HepG2 (cell line): ENCODE data around the gene FITM1. TPM values are rescaled to one million over a fixed set of nuclear protein-coding genes. Genes with fewer than 3 reads are reported as not detected.

Experiments used
- AKNA ChIP-seq: sonication (generic); formaldehyde crosslinking; IDR thresholded peaks from 2 replicates; pipeline ENCODE4 v1.4.0; 2020; ENCODE audit warnings: missing genetic modification reagents, borderline replicate concordance
- ARNT2 ChIP-seq: sonication (generic); formaldehyde crosslinking; IDR thresholded peaks from 2 replicates; pipeline ENCODE4 v1.8.0; 2022; ENCODE audit warnings: mild to moderate bottlenecking, low read depth, missing genetic modification reagents, moderate library complexity
- GMEB2 ChIP-seq: IDR thresholded peaks from 2 replicates; pipeline ENCODE4 v1.6.1; 2016; ENCODE audit warnings: missing biosample characterization, missing genetic modification reagents, low read depth
- LCORL ChIP-seq, 2 experiments: fragments of 450-650 bp in 1 of 2; sonication (generic) in 1 of 2; formaldehyde crosslinking in 1 of 2; IDR thresholded peaks; 2 replicates each; pipeline versions ENCODE4 v1.5.0 to v1.6.1; 2017 to 2020; ENCODE audit warnings: antibody characterized with exemption in 1 of 2, missing genetic modification reagents in 1 of 2
- MZF1 ChIP-seq: sonication (generic); formaldehyde crosslinking; IDR thresholded peaks from 2 replicates; pipeline ENCODE4 v1.8.1; 2023; ENCODE audit warnings: mild to moderate bottlenecking, missing genetic modification reagents, borderline replicate concordance
- SAP130 ChIP-seq: IDR thresholded peaks from 2 replicates; pipeline ENCODE4 v1.6.1; 2016; ENCODE audit warnings: low read depth
- TRIM24 ChIP-seq: sonication (generic); formaldehyde crosslinking; IDR thresholded peaks from 2 replicates; pipeline ENCODE4 v1.8.0; 2022; ENCODE audit warnings: mild to moderate bottlenecking, missing genetic modification reagents
- TSC22D2 ChIP-seq: sonication (generic); formaldehyde crosslinking; IDR thresholded peaks from 2 replicates; pipeline ENCODE4 v1.5.1; 2020; ENCODE audit warnings: missing genetic modification reagents, mild to moderate bottlenecking, borderline replicate concordance
- ZKSCAN8 ChIP-seq: IDR thresholded peaks from 2 replicates; pipeline ENCODE4 v1.6.1; 2016; ENCODE audit warnings: borderline replicate concordance, missing genetic modification reagents, missing compliant biosample characterization
- ZNF34 ChIP-seq: sonication (generic); formaldehyde crosslinking; IDR thresholded peaks from 2 replicates; pipeline ENCODE4 v1.4.0; 2020; ENCODE audit warnings: mild to moderate bottlenecking, missing genetic modification reagents, borderline replicate concordance
- ZNF496 ChIP-seq: sonication (generic); formaldehyde crosslinking; IDR thresholded peaks from 2 replicates; pipeline ENCODE4 v1.8.1; 2023; ENCODE audit warnings: mild to moderate bottlenecking, moderate library complexity, missing genetic modification reagents; ENCODE audit not compliant: insufficient replicate concordance
- ZNF543 ChIP-seq: sonication (generic); formaldehyde crosslinking; IDR thresholded peaks from 2 replicates; pipeline ENCODE4 v1.4.0; 2020; ENCODE audit warnings: mild to moderate bottlenecking, missing genetic modification reagents
- ZNF552 ChIP-seq: sonication (generic); formaldehyde crosslinking; IDR thresholded peaks from 2 replicates; pipeline ENCODE4 v1.9.0; 2022; ENCODE audit warnings: missing genetic modification reagents, mild to moderate bottlenecking, borderline replicate concordance
- ZNF674 ChIP-seq: sonication (generic); formaldehyde crosslinking; IDR thresholded peaks from 2 replicates; pipeline ENCODE4 v1.5.0; 2020; ENCODE audit warnings: low read depth, mild to moderate bottlenecking, missing genetic modification reagents
- ZNF710 ChIP-seq: sonication (generic); formaldehyde crosslinking; IDR thresholded peaks from 2 replicates; pipeline ENCODE4 v1.5.0; 2020; ENCODE audit warnings: mild to moderate bottlenecking, missing genetic modification reagents, borderline replicate concordance
- ZNF740 ChIP-seq: sonication (generic); formaldehyde crosslinking; IDR thresholded peaks from 2 replicates; pipeline ENCODE4 v1.4.0; 2020; ENCODE audit warnings: missing genetic modification reagents
- polyA plus RNA-seq, 8 experiments: library from polyadenylated mRNA; depleted of rRNA in 3 of 8; stranded (reverse) in 7 of 8; unstranded in 1 of 8; fragments of >200 nt; fragmentation: Illumina TruSeq in 4 of 8; extraction: Trizol in 4 of 8; gene quantifications; 2 replicates each; pipeline versions ENCODE4 v1.2.1 to v1.2.3, GENCODE V29; 2011 to 2016; ENCODE audit warnings: low read depth in 4 of 8, missing spikeins in 1 of 8, mixed read lengths in 1 of 8; ENCODE audit not compliant: insufficient read depth in 1 of 8
- total RNA-seq, 5 experiments: library from RNA; depleted of rRNA; stranded (reverse); fragments of >200 nt; fragmentation: Illumina TruSeq; extraction: Trizol; gene quantifications; 2 replicates each; pipeline ENCODE4 v1.2.3, GENCODE V29; 2016; ENCODE audit warnings: low read depth in 1 of 5

FITM1 gene
- total and polyA plus RNA-seq, 2 of the 13 experiments (the other 11 are each of a cell fraction or from before 2014, with no cell fraction given): 2.7 to 5.8 TPM

GRCh38 chr14:24145690-24146452 is 15.4 kb downstream of the FITM1 start (continued):
- no peak; the same call in 1 of the 2 replicates for TF ChIP-seq ZNF710 (CRISPR knock-in tag)
- TF ChIP-seq ZKSCAN8 (CRISPR knock-in tag): no peak; the same call in 1 of the 2 replicates
- 0 out of 2 replicates have a peak, but pooled peaks have one; percentile 41 for TF ChIP-seq MZF1
- no peak for TF ChIP-seq GMEB2 (CRISPR knock-in tag)
- TF ChIP-seq LCORL (IDR thresholded peaks at IDR 0.05): no peak
- no peak for TF ChIP-seq LCORL (CRISPR knock-in tag; IDR thresholded peaks at IDR 0.05)
- 0 out of 2 replicates have a peak, but pooled peaks have one; percentile 15 for TF ChIP-seq ZNF543 (CRISPR knock-in tag)
- no peak for TF ChIP-seq ZNF674 (CRISPR knock-in tag)
- peak; percentile 19 for TF ChIP-seq ARNT2 (CRISPR knock-in tag)
- TF ChIP-seq TRIM24 (CRISPR knock-in tag): no peak
- no peak for TF ChIP-seq ZNF740
- TF ChIP-seq TSC22D2 (CRISPR knock-in tag): no peak
- no peak for TF ChIP-seq AKNA (CRISPR knock-in tag)
- TF ChIP-seq SAP130 (CRISPR knock-in tag): no peak
- peak; percentile 73; the same call in 1 of the 2 replicates for TF ChIP-seq ZNF34 (CRISPR knock-in tag)
- TF ChIP-seq ZNF496 (CRISPR knock-in tag): no peak
- TF ChIP-seq ZNF552: 0 out of 2 replicates have a peak, but pooled peaks have one; percentile 80
